PC-3 (cell line): Measurements from ENCODE around the gene JARID2.

Source experiments
- CTCF ChIP-seq: fragments of 300-600 bp; sonication (generic); conservative IDR thresholded peaks from 2 replicates; pipeline ENCODE4 v1.5.1; 2017; ENCODE audit warnings: antibody characterized with exemption, low read depth, mild to moderate bottlenecking, low read length
- EZH2 ChIP-seq: fragments of 300-600 bp; sonication (generic); IDR thresholded peaks from one replicate; pipeline ENCODE4 v1.6.1; 2017; ENCODE audit warnings: antibody characterized with exemption, mild to moderate bottlenecking, low read length; ENCODE audit not compliant: unreplicated experiment

- TF ChIP-seq CTCF (no peak), EZH2 (no peak)
Measured at GRCh38 chr6:15521582-15521981, 275.7 kb downstream of the JARID2 start.
